ENCODE data around the gene PARP3.
"Not testable (repeated sequence)": the region's sequence is repeated elsewhere in the genome, so short reads cannot be mapped to it uniquely, and the experiment has no call there.

PARP3 gene

DNA sequence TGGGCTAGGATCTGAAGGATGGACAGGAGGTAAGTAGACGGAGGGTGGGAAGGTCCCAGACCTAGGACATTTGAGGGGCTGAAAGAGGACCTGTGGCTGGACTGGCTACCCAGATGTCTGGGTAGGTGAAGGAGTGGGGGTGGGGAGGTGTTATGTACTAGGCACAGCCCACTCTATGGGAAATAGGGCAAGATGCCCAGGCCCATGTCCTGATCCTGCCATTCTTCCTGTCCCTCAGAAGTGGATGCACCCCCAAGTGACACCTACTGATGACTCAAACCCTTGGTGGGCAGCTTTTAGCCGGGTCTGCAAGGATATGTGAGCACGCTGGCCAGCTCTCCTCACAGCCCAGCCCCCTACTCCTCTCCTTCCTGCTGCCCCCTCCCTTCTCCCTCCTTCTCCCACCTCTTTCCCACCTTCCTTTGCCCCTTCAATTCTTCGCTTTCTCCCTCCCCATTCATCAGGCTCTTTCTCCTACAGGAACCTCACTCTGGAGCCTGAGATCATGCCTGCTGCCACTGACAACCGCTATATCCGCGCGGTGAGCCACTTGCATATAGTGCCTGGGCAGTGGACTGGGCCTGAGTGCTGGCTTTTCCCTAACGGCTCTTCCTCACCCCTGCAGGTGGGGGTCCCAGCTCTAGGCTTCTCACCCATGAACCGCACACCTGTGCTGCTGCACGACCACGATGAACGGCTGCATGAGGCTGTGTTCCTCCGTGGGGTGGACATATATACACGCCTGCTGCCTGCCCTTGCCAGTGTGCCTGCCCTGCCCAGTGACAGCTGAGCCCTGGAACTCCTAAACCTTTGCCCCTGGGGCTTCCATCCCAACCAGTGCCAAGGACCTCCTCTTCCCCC lies 46.4 kb downstream of the PARP3 start:
- DNase-seq: no peak

DNA sequence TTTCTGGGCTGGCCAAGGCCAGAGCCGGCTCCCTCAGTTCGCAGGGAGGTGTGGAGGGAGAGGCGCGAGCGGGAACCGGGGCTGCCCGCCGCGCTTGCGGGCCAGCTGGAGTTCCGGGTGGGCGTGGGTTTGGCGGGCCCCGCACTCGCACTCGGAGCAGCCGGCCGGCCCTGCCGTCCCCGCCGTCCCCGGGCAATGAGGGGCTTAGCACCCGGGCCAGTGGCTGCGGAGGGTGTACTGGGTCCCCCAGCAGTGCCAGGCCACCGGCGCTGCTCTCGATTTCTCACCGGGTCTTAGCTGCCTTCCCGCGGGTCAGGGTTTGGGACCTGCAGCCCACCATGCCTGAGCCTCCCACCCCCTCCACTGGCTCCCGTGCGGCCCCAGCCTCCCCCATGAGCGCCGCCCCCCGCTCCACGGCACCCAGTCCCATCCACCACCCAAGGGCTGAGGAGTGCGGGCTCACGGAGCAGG lies 48.4 kb downstream of the PARP3 start:
- DNase-seq: not testable (repeated sequence)

- no peak for DNase-seq
Observed at GRCh38 chr3:51992017-51992682, 50.0 kb downstream of the PARP3 start.

- DNase-seq: not testable (repeated sequence)
Observed at GRCh38 chr3:51993657-51994056, 51.5 kb downstream of the PARP3 start.

GRCh38 chr3:51994530-51994929 lies 52.4 kb downstream of the PARP3 start:
- DNase-seq: no peak

- peak; percentile 95 for DNase-seq
Observed at GRCh38 chr3:51995346-51996163, 53.4 kb downstream of the PARP3 start, which contains the start of gene RPL29. TSS of gene RPL29 (minus strand) at chr3:51995895. CDS start at chr3:51995461, 434 bp downstream.

- no peak for DNase-seq
Observed at GRCh38 chr3:51997172-51997571, 55.0 kb downstream of the PARP3 start.

GRCh38 chr3:51997935-51998596 lies 55.9 kb downstream of the PARP3 start:
- DNase-seq: no peak

Data from inflammatory macrophage treated with lipopolysaccharide for 4 hours (primary cell).